Neural progenitor cell (in vitro differentiated cells): ENCODE data around the gene CELF4.

Source experiments
- EZH2 ChIP-seq: fragments of 200-600 bp; sonication (generic); IDR thresholded peaks from 2 replicates; pipeline ENCODE4 v1.6.1; 2017; ENCODE audit warnings: antibody characterized with exemption, mild to moderate bottlenecking, moderate library complexity
- TF ChIP-seq, protein P1 (sequence below): fragments of 200-600 bp; sonication (generic); IDR thresholded peaks from 2 replicates; pipeline ENCODE4 v1.5.1; 2017; ENCODE audit warnings: antibody characterized with exemption, mild to moderate bottlenecking

GRCh38 chr18:37547196-37547827, 18.3 kb downstream of the CELF4 start:
- TF ChIP-seq, protein P1, sequence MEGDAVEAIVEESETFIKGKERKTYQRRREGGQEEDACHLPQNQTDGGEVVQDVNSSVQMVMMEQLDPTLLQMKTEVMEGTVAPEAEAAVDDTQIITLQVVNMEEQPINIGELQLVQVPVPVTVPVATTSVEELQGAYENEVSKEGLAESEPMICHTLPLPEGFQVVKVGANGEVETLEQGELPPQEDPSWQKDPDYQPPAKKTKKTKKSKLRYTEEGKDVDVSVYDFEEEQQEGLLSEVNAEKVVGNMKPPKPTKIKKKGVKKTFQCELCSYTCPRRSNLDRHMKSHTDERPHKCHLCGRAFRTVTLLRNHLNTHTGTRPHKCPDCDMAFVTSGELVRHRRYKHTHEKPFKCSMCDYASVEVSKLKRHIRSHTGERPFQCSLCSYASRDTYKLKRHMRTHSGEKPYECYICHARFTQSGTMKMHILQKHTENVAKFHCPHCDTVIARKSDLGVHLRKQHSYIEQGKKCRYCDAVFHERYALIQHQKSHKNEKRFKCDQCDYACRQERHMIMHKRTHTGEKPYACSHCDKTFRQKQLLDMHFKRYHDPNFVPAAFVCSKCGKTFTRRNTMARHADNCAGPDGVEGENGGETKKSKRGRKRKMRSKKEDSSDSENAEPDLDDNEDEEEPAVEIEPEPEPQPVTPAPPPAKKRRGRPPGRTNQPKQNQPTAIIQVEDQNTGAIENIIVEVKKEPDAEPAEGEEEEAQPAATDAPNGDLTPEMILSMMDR, result no peak
- no peak for TF ChIP-seq EZH2
